ENCODE data around the gene EDDM13.
A peak's percentile ranks its signal among the peaks of the same experiment; 100 is the strongest.
"Not testable (repeated sequence)": the region's sequence is repeated elsewhere in the genome, so short reads cannot be mapped to it uniquely, and the experiment has no call there.

The EDDM13 gene

GRCh38 chr19:56306016-56306415 is 33.5 kb downstream of the EDDM13 start:
- no peaks in the 10 kb centered on the region for H3K79me2 ChIP-seq (ENCODE audit: control insufficient read depth, low read length)
- H3F3A ChIP-seq (ENCODE audit: control insufficient read depth, insufficient read depth) = no peaks in the 10 kb centered on the region
- no peak overlapping the region for H3K27ac ChIP-seq (ENCODE audit: low read depth, low read length)
- H3K4me3 ChIP-seq (ENCODE audit: low read length) = no peak overlapping the region
- no peaks in the 10 kb centered on the region for H3K9me3 ChIP-seq (ENCODE audit: control insufficient read depth, insufficient read depth, low read length)
- H3K36me3 ChIP-seq (ENCODE audit: control insufficient read depth, low read length) = peaks cover 9% of the 10 kb centered on the region
- no peaks in the 10 kb centered on the region for H3K9me2 ChIP-seq (replicated peaks; ENCODE audit: control insufficient read depth, low read length)
- no peak overlapping the region for H3K4me2 ChIP-seq (ENCODE audit: low read length)
- no peaks in the 10 kb centered on the region for H3K4me1 ChIP-seq (ENCODE audit: control insufficient read depth, low read length)
- TF ChIP-seq, protein P1, sequence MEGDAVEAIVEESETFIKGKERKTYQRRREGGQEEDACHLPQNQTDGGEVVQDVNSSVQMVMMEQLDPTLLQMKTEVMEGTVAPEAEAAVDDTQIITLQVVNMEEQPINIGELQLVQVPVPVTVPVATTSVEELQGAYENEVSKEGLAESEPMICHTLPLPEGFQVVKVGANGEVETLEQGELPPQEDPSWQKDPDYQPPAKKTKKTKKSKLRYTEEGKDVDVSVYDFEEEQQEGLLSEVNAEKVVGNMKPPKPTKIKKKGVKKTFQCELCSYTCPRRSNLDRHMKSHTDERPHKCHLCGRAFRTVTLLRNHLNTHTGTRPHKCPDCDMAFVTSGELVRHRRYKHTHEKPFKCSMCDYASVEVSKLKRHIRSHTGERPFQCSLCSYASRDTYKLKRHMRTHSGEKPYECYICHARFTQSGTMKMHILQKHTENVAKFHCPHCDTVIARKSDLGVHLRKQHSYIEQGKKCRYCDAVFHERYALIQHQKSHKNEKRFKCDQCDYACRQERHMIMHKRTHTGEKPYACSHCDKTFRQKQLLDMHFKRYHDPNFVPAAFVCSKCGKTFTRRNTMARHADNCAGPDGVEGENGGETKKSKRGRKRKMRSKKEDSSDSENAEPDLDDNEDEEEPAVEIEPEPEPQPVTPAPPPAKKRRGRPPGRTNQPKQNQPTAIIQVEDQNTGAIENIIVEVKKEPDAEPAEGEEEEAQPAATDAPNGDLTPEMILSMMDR (IDR thresholded peaks at IDR 0.05; ENCODE audit: low read depth, low read length, poor library complexity, severe bottlenecking) = no peak
- no peak for TF ChIP-seq EZH2phosphoT487 (IDR thresholded peaks at IDR 0.05; ENCODE audit: borderline replicate concordance, low read length)
- no peaks in the 10 kb centered on the region for H4K20me1 ChIP-seq (ENCODE audit: control insufficient read depth, insufficient read depth, low read depth, low read length)
- no peaks in the 10 kb centered on the region for H3K27me3 ChIP-seq (ENCODE audit: control insufficient read depth, low read length)

DNA sequence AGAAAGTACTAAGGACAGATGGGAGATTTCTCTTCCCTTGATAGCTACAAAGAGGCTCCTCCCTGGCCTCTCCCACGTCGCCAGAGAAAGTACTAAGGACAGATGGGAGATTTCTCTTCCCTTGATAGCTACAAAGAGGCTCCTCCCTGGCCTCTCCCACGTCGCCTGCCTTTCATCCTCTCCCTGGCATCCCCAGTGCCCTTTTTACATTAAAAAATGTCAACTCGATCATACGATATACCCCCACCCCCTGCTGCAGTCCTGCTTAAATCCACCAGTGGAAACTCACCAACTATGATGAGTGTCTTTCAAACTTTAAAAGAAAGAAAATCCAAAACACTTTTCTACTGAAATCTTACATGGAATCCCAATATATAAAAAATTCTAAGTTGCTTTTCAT is 34.5 kb downstream of the EDDM13 start:
- not testable (repeated sequence) for H3K4me1 ChIP-seq (ENCODE audit: control insufficient read depth, low read length); H3K27me3 ChIP-seq (ENCODE audit: control insufficient read depth, low read length); H3K27ac ChIP-seq (ENCODE audit: low read depth, low read length); H4K20me1 ChIP-seq (ENCODE audit: control insufficient read depth, insufficient read depth, low read depth, low read length); H3K4me3 ChIP-seq (ENCODE audit: low read length); H3K4me2 ChIP-seq (ENCODE audit: low read length); H3K36me3 ChIP-seq (ENCODE audit: control insufficient read depth, low read length); H3F3A ChIP-seq (ENCODE audit: control insufficient read depth, insufficient read depth); H3K79me2 ChIP-seq (ENCODE audit: control insufficient read depth, low read length); H3K9me2 ChIP-seq (replicated peaks; ENCODE audit: control insufficient read depth, low read length); H3K9me3 ChIP-seq (ENCODE audit: control insufficient read depth, insufficient read depth, low read length)

- no peak for TF ChIP-seq EZH2phosphoT487 (IDR thresholded peaks at IDR 0.05; ENCODE audit: borderline replicate concordance, low read length)
- TF ChIP-seq, protein P1 (IDR thresholded peaks at IDR 0.05; ENCODE audit: low read depth, low read length, poor library complexity, severe bottlenecking) = no peak
- H3K36me3 ChIP-seq (ENCODE audit: control insufficient read depth, low read length) = peaks cover 12% of the 10 kb centered on the region
These were observed 36.2 kb downstream of the EDDM13 start for GRCh38 chr19:56308792-56309191.

GRCh38 chr19:56309511-56310185 is 37.1 kb downstream of the EDDM13 start:
- Histone ChIP-seq H4K20me1 (ENCODE audit: control insufficient read depth, insufficient read depth, low read depth, low read length) (no peaks in the 10 kb centered on the region), H3K27me3 (ENCODE audit: control insufficient read depth, low read length) (no peaks in the 10 kb centered on the region), H3K79me2 (ENCODE audit: control insufficient read depth, low read length) (peaks cover 6% of the 10 kb centered on the region), H3K27ac (ENCODE audit: low read depth, low read length) (no peak overlapping the region), H3K4me3 (ENCODE audit: low read length) (no peak overlapping the region), H3K9me2 (replicated peaks; ENCODE audit: control insufficient read depth, low read length) (no peaks in the 10 kb centered on the region), H3F3A (ENCODE audit: control insufficient read depth, insufficient read depth) (no peaks in the 10 kb centered on the region), H3K4me1 (ENCODE audit: control insufficient read depth, low read length) (peaks cover 9% of the 10 kb centered on the region), H3K4me2 (ENCODE audit: low read length) (no peak overlapping the region), H3K9me3 (ENCODE audit: control insufficient read depth, insufficient read depth, low read length) (no peaks in the 10 kb centered on the region), H3K36me3 (ENCODE audit: control insufficient read depth, low read length) (peaks cover 12% of the 10 kb centered on the region)
- TF ChIP-seq, protein P1 (IDR thresholded peaks at IDR 0.05; ENCODE audit: low read depth, low read length, poor library complexity, severe bottlenecking) = peak; percentile 100
- no peak for TF ChIP-seq EZH2phosphoT487 (IDR thresholded peaks at IDR 0.05; ENCODE audit: borderline replicate concordance, low read length)

More at GRCh38 chr19:56308792-56309191, 36.2 kb downstream of the EDDM13 start:
- Histone ChIP-seq H3K27me3 (ENCODE audit: control insufficient read depth, low read length) (no peaks in the 10 kb centered on the region), H4K20me1 (ENCODE audit: control insufficient read depth, insufficient read depth, low read depth, low read length) (no peaks in the 10 kb centered on the region), H3K9me2 (replicated peaks; ENCODE audit: control insufficient read depth, low read length) (no peaks in the 10 kb centered on the region), H3F3A (ENCODE audit: control insufficient read depth, insufficient read depth) (no peaks in the 10 kb centered on the region), H3K4me2 (ENCODE audit: low read length) (no peak overlapping the region), H3K4me3 (ENCODE audit: low read length) (no peak overlapping the region), H3K27ac (ENCODE audit: low read depth, low read length) (no peak overlapping the region), H3K79me2 (ENCODE audit: control insufficient read depth, low read length) (peaks cover 3% of the 10 kb centered on the region), H3K9me3 (ENCODE audit: control insufficient read depth, insufficient read depth, low read length) (no peaks in the 10 kb centered on the region), H3K4me1 (ENCODE audit: control insufficient read depth, low read length) (peaks cover 5% of the 10 kb centered on the region)

Data from DOHH2 (cell line).